CD4-positive, alpha-beta T cell treated with Interleukin-17A for 1 hour (primary cell): ENCODE measurements around the gene MAD2L1BP.
"Not testable (repeated sequence)": the region's sequence is repeated elsewhere in the genome, so short reads cannot be mapped to it uniquely, and the experiment has no call there.

Source experiments
- DNase-seq: peaks from one replicate; pipeline ENCODE4 v3.0.0-alpha.2; 2020

The MAD2L1BP gene

GRCh38 chr6:43627008-43627825 lies 8.4 kb upstream of the MAD2L1BP start:
- no peak for DNase-seq

GRCh38 chr6:43628393-43629103 lies 7.1 kb upstream of the MAD2L1BP start:
- DNase-seq, result peak; percentile 69

DNA sequence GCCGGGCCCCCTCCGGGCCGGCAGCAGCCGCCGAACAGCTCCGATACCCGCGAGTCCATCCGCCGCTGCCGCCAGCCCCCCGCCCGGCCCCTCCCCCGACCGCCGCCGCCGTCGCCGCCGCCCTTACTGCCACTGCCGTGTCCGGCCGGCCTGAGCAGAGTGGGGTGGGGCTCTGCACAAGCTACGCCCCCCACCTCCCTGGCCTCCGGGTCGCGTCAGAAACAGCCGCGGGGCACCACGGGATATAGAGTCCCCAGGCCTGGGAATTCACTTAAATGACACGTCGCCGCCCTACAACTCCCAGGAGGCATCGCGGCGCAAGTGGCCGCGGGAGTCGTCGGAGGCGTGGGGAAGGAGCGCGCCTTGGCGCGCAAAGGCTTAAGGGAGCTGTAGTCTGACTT lies 6.5 kb upstream of the MAD2L1BP start, which contains the start of gene GTPBP2:
Gene GTPBP2, minus strand, starts transcription at position 161 of the 401 bp plus-strand sequence. Its CDS starts 102 bp downstream, at position 59.
- DNase-seq, result peak; percentile 96

GRCh38 chr6:43629505-43630300 lies 5.9 kb upstream of the MAD2L1BP start:
- DNase-seq, result peak; percentile 96

- no peak for DNase-seq
Measured at GRCh38 chr6:43630980-43631619, 4.5 kb upstream of the MAD2L1BP start.

DNA sequence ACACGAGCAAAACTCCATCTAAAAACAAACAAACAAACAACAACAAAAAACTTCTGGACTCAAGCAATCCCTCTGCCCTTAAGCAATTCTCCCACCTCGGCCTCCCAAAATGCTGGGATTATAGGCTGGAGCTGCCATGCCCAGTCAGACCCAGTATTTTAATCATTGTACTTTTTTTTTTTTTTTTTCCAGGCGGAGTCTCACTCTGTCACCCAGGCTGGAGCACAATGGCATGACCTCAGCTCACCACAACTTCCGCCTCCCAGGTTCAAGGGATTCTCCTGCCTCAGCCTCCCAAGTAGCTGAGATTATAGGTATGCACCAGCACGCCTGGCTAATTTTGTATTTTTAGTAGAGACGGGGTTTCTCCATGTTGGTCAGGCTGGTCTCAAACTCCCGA lies 2.6 kb upstream of the MAD2L1BP start:
- not testable (repeated sequence) for DNase-seq

DNA sequence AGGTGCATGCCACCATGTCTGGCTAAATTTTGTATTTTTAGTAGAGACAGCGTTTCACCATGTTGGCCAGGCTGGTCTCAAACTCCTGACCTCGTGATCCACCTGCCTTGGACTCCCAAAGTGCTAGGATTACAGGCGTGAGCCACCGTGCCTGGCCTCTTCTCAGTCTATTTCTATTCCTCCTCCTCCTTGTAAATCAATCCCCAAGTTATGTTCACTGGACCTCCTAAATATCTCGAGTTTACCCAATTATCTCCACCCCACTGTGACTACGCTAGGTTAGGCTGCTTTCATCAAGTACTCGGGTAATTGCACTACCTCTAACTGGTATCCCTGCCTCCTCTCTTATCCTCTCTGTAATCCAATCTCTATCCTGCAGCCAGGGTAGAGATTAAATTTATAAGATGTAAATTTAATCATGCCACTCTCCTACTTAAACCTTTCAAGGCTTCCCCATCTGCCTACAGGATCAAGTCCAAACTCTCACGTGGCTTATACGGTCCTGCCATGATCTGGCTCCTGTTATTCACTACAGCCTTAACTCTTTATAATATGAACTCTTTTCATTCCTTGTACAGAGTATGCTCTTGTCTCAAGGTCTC lies 837 bp upstream of the MAD2L1BP start:
- no peak for DNase-seq

DNA sequence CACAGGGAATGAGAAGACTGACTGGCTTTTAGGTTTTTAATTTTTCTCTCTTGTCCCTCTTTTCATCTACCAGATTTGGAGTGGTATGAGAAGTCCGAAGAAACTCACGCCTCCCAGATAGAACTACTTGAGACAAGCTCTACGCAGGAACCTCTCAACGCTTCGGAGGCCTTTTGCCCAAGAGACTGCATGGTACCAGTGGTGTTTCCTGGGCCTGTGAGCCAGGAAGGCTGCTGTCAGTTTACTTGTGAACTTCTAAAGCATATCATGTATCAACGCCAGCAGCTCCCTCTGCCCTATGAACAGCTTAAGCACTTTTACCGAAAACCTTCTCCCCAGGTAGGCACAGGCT lies 644 bp downstream of the MAD2L1BP start:
- peak; percentile 10 for DNase-seq

DNA sequence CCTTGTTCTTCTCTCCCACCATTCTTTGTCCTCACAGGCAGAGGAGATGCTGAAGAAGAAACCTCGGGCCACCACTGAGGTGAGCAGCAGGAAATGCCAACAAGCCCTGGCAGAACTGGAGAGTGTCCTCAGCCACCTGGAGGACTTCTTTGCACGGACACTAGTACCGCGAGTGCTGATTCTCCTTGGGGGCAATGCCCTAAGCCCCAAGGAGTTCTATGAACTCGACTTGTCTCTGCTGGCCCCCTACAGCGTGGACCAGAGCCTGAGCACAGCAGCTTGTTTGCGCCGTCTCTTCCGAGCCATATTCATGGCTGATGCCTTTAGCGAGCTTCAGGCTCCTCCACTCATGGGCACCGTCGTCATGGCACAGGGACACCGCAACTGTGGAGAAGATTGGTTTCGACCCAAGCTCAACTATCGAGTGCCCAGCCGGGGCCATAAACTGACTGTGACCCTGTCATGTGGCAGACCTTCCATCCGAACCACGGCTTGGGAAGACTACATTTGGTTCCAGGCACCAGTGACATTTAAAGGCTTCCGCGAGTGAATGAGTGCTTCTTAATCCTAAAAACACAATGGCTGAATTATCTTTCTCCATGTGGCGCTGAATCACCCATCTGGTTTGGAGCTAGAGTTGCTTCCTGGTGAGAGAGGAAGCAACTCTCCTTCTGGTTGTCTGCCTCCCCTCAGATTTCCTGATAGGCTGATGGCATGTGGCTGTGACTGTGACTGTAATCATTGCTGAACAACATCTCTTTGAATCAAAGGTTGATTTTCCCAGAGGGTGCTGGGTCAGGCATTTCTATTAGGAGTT lies 4.6 kb downstream of the MAD2L1BP start:
- DNase-seq, result no peak

DNA sequence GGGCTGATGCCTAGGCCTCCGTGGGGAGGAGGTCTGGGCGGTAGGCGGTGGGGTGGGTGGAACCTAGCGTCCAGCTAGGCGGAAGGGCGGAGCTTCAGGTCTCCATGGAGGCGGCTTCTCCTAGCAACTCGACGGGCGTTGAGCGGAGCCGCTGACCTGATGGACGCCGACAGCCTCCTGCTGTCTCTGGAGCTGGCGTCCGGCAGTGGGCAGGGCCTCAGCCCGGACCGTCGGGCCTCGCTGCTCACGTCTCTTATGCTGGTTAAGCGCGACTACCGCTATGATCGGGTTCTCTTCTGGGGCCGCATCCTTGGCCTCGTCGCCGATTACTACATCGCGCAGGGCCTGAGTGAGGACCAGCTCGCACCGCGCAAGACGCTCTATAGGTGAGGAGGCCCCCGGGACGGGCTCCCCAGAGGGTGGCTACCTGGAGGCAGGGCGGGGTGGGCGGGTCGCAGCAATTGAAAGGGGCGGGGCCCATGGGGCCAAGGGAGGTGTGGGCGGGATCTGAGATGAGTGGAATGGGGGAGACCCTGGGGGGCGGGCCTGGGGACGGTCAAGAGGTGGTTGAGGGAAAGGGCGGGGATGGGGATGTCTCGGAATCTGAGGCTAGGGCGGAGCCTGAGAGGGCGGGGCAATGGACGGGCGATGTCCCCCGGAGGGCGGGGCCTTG lies 9.4 kb downstream of the MAD2L1BP start, which contains the start of gene RSPH9:
Gene RSPH9, plus strand, starts transcription at position 97 of the 673 bp plus-strand sequence. Its CDS starts 63 bp downstream, at position 160.
- peak; percentile 79 for DNase-seq

DNA sequence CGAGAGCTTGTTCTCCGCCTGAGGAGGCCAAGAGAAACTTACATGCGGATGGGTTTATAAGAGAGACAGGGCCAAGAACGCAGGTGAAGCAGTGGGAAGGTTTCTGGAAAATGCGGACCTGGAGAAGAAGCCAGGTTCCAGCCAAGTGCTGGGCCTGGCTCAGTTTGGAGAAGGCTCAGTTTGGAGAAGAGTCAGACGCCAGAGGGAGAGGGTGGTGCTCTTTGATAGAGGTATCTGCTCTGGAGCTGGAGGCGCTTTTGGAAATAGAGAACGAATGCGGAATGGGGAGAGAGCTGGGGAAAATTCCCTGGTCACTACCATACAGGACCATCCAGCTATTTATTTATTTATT lies 9.9 kb downstream of the MAD2L1BP start:
- no peak for DNase-seq

- no peak for DNase-seq
Measured at GRCh38 chr6:43647613-43648012, 12.0 kb downstream of the MAD2L1BP start.

- no peak for DNase-seq
Measured at GRCh38 chr6:43648248-43648647, 12.6 kb downstream of the MAD2L1BP start.

DNA sequence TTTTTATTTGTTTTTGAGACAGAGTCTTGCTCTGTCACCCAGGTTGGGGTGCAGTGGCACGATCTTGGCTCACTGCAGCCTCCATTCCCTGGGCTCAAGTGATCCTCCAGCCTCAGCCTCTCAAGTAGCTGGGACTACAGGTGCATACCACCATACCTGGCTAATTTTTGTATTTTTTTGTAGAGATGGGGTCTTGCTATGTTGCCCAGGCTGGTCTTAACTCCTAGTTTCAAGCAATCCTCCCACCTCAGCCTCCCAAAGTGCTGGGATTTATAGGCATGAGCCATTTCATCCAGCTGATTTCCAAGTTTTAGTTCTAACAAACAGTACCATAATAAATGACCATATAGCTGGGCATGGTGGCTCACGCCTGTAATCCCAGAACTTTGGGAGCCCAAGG lies 17.2 kb downstream of the MAD2L1BP start:
- DNase-seq, result not testable (repeated sequence)

DNA sequence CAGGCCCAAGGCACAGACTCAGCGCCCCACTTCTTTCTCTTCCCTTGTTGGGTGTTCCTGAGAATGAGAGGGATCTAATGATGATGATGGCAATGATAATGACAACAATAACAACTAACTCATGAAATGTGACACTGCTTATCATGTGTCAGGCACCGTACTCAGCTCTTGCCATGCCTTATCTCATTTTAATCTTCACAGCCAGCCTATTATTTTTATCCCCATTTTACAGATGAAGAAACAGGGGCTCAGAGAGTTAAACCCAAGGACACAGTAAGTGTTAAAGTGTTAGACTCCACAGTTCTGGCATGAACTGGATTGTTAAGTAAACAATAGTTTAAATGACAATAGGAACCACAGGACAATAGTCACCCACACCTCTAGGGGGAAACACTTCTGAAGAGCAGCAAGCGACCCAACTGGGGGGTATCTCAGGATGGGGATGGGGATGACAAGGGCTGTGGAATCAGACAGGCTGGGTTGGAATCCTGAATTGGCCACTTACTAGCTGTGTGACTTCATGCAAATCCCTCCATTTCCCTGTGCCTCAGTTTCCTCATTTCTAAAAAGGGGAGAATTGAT lies 21.7 kb downstream of the MAD2L1BP start:
- DNase-seq, result no peak

DNA sequence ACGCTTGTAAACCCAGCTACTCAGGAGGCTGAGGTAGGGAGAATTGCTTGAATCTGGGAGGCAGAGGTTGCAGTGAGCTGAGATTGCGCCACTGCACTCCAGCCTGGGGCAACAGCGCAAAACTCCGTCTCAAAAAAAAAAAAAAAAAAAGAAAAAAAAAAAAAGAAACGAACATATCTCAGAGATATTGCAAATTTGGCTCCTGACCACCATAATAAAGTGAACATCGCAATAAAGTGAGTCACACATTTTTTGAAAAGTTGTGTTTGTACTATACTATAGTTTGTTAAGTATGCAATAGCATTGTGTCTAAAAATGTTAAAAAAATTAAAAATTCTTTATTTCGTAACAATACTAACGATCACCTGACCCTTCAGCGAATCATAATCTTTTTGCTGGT lies 22.5 kb downstream of the MAD2L1BP start:
- DNase-seq, result no peak

- DNase-seq, result not testable (repeated sequence)
Measured at GRCh38 chr6:43662948-43663347, 27.3 kb downstream of the MAD2L1BP start.

DNA sequence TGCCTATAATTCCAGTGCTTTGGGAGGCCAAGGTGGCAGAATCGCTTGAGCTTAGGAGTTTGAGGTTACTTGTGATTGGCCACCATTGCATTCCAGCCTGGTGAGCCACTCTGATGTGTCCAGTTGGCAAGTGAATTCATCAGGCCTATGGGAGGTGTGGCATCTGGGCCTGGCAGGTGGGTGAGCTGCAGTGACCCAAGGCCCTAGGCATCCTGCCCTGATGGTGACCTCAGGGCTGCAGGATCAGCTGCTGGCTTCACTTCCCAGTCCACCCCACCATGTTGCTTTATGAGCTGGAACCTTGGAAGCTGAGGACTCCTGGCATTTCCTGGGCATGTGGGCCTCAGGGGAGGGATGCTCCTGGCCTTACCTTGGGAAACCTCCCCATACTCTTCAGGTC lies 29.7 kb downstream of the MAD2L1BP start:
- DNase-seq, result no peak

GRCh38 chr6:43666196-43666920 lies 30.7 kb downstream of the MAD2L1BP start:
- DNase-seq, result no peak
